ENCODE results near the gene ABCE1. TPM values are rescaled to one million over a fixed set of nuclear protein-coding genes. Genes with fewer than 3 reads are reported as not detected.

ABCE1 gene
- total RNA-seq, 1 donor from 2014 or later = 58.5 TPM

- peaks cover 9 to 27% (median 25%) of the 10 kb centered on the region in 3 donors for H3K4me1 ChIP-seq (ENCODE audit: control insufficient read depth in 3 of 3, insufficient read depth in 3 of 3, low read length in 3 of 3)
- H3K36me3 ChIP-seq (ENCODE audit: control insufficient read depth in 3 of 3, insufficient read depth in 3 of 3, low read length in 3 of 3) = peaks cover 5 to 12% (median 8%) of the 10 kb centered on the region in 3 donors
- H3K27me3 ChIP-seq (ENCODE audit: control insufficient read depth in 3 of 3, insufficient read depth in 3 of 3, low read length in 3 of 3) = no peaks in the 10 kb centered on the region
- H3K27ac ChIP-seq (ENCODE audit: low read depth, low read length) = no peak overlapping the region
- H3K9me3 ChIP-seq (ENCODE audit: control insufficient read depth in 3 of 3, low read length in 3 of 3) = no peaks in the 10 kb centered on the region
- H3K9ac ChIP-seq (ENCODE audit: low read depth in 1 of 3, low read length in 3 of 3) = peak overlapping the region in 2 of 3 donors; percentile 5 to 91
- H3K4me3 ChIP-seq (ENCODE audit: low read length in 3 of 3) = peak overlapping the region in 1 of 3 donors; percentile 88
These were observed 1.5 kb downstream of the ABCE1 start for GRCh38 chr4:145099653-145100052.

GRCh38 chr4:145101091-145101490 lies 3.0 kb downstream of the ABCE1 start:
- peaks cover 9 to 27% (median 25%) of the 10 kb centered on the region in 3 donors for H3K4me1 ChIP-seq (ENCODE audit: control insufficient read depth in 3 of 3, insufficient read depth in 3 of 3, low read length in 3 of 3)
- H3K4me3 ChIP-seq (ENCODE audit: low read length in 3 of 3) = no peak overlapping the region
- H3K36me3 ChIP-seq (ENCODE audit: control insufficient read depth in 3 of 3, insufficient read depth in 3 of 3, low read length in 3 of 3) = peaks cover 0 to 7% (median 5%) of the 10 kb centered on the region in 3 donors
- no peaks in the 10 kb centered on the region for H3K9me3 ChIP-seq (ENCODE audit: control insufficient read depth in 3 of 3, low read length in 3 of 3)
- H3K9ac ChIP-seq (ENCODE audit: low read depth in 1 of 3, low read length in 3 of 3) = no peak overlapping the region
- no peak overlapping the region for H3K27ac ChIP-seq (ENCODE audit: low read depth, low read length)
- H3K27me3 ChIP-seq (ENCODE audit: control insufficient read depth in 3 of 3, insufficient read depth in 3 of 3, low read length in 3 of 3) = no peaks in the 10 kb centered on the region

GRCh38 chr4:145102619-145103018 lies 4.5 kb downstream of the ABCE1 start:
- Histone ChIP-seq H3K4me3 (ENCODE audit: low read length in 3 of 3) (no peak overlapping the region), H3K36me3 (ENCODE audit: control insufficient read depth in 3 of 3, insufficient read depth in 3 of 3, low read length in 3 of 3) (peaks cover 0 to 18% (median 7%) of the 10 kb centered on the region in 3 donors), H3K27me3 (ENCODE audit: control insufficient read depth in 3 of 3, insufficient read depth in 3 of 3, low read length in 3 of 3) (no peaks in the 10 kb centered on the region), H3K27ac (ENCODE audit: low read depth, low read length) (no peak overlapping the region), H3K9ac (ENCODE audit: low read depth in 1 of 3, low read length in 3 of 3) (no peak overlapping the region), H3K4me1 (ENCODE audit: control insufficient read depth in 3 of 3, insufficient read depth in 3 of 3, low read length in 3 of 3) (peaks cover 2 to 18% (median 18%) of the 10 kb centered on the region in 3 donors), H3K9me3 (ENCODE audit: control insufficient read depth in 3 of 3, low read length in 3 of 3) (no peaks in the 10 kb centered on the region)

DNA sequence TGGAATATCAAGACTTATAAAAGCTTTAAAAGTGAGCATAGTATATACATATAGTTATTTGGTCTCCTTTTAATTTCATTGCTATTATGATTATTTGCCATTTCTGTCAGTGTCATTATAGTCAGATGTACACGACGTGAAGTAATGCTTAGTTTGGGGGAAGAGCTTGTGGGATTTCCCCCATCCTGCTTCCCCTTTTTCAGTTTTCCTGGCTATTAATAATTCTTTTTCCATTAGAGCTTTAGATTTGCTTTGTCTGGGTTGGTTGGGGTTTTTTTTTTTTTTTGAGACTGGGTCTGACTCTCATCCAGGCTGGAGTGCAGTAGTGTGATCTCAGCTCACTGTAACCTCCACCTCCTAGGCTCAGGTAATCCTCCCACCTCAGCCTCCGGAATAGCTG lies 5.4 kb downstream of the ABCE1 start:
- H3K27me3 ChIP-seq (ENCODE audit: control insufficient read depth in 3 of 3, insufficient read depth in 3 of 3, low read length in 3 of 3) = no peaks in the 10 kb centered on the region
- H3K9ac ChIP-seq (ENCODE audit: low read depth in 1 of 3, low read length in 3 of 3) = no peak overlapping the region
- H3K4me1 ChIP-seq (ENCODE audit: control insufficient read depth in 3 of 3, insufficient read depth in 3 of 3, low read length in 3 of 3) = peaks cover 2 to 17% (median 10%) of the 10 kb centered on the region in 3 donors
- H3K27ac ChIP-seq (ENCODE audit: low read depth, low read length) = no peak overlapping the region
- H3K36me3 ChIP-seq (ENCODE audit: control insufficient read depth in 3 of 3, insufficient read depth in 3 of 3, low read length in 3 of 3) = peaks cover 0 to 24% (median 11%) of the 10 kb centered on the region in 3 donors
- no peaks in the 10 kb centered on the region for H3K9me3 ChIP-seq (ENCODE audit: control insufficient read depth in 3 of 3, low read length in 3 of 3)
- no peak overlapping the region for H3K4me3 ChIP-seq (ENCODE audit: low read length in 3 of 3)

DNA sequence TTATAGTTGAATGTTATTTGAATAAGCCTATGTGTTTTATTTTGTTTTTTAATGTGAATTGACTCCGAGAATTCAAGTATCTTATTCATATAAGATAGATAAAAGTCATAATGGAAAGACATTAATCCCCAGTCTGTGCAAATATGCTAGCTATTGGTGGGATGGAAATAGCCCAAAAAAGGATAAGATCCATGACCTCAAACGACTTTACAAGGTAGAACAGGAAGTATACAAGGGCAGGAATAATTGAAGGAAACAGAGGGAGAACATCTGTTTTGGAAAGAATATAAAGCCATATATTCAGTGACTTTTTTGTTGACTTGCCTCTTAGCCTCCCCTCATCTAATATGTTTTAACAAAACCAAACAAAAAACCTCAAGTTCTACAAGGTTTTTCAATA lies 9.0 kb downstream of the ABCE1 start:
- Histone ChIP-seq H3K4me1 (ENCODE audit: control insufficient read depth in 3 of 3, insufficient read depth in 3 of 3, low read length in 3 of 3) (no peaks in the 10 kb centered on the region), H3K27ac (ENCODE audit: low read depth, low read length) (no peak overlapping the region), H3K9ac (ENCODE audit: low read depth in 1 of 3, low read length in 3 of 3) (no peak overlapping the region), H3K36me3 (ENCODE audit: control insufficient read depth in 3 of 3, insufficient read depth in 3 of 3, low read length in 3 of 3) (peaks cover 10 to 41% (median 36%) of the 10 kb centered on the region in 3 donors), H3K9me3 (ENCODE audit: control insufficient read depth in 3 of 3, low read length in 3 of 3) (no peaks in the 10 kb centered on the region), H3K27me3 (ENCODE audit: control insufficient read depth in 3 of 3, insufficient read depth in 3 of 3, low read length in 3 of 3) (no peaks in the 10 kb centered on the region), H3K4me3 (ENCODE audit: low read length in 3 of 3) (no peak overlapping the region)

GRCh38 chr4:145108128-145108527 lies 10.0 kb downstream of the ABCE1 start:
- no peak overlapping the region for H3K4me3 ChIP-seq (ENCODE audit: low read length in 3 of 3)
- H3K4me1 ChIP-seq (ENCODE audit: control insufficient read depth in 3 of 3, insufficient read depth in 3 of 3, low read length in 3 of 3) = no peaks in the 10 kb centered on the region
- no peak overlapping the region for H3K9ac ChIP-seq (ENCODE audit: low read depth in 1 of 3, low read length in 3 of 3)
- no peaks in the 10 kb centered on the region for H3K9me3 ChIP-seq (ENCODE audit: control insufficient read depth in 3 of 3, low read length in 3 of 3)
- no peak overlapping the region for H3K27ac ChIP-seq (ENCODE audit: low read depth, low read length)
- peaks cover 14 to 50% (median 46%) of the 10 kb centered on the region in 3 donors for H3K36me3 ChIP-seq (ENCODE audit: control insufficient read depth in 3 of 3, insufficient read depth in 3 of 3, low read length in 3 of 3)
- H3K27me3 ChIP-seq (ENCODE audit: control insufficient read depth in 3 of 3, insufficient read depth in 3 of 3, low read length in 3 of 3) = no peaks in the 10 kb centered on the region

GRCh38 chr4:145125396-145125795 lies 27.3 kb downstream of the ABCE1 start:
- H3K27me3 ChIP-seq (ENCODE audit: control insufficient read depth in 3 of 3, insufficient read depth in 3 of 3, low read length in 3 of 3) = no peaks in the 10 kb centered on the region
- H3K27ac ChIP-seq (ENCODE audit: low read depth, low read length) = no peak overlapping the region
- no peak overlapping the region for H3K9ac ChIP-seq (ENCODE audit: low read depth in 1 of 3, low read length in 3 of 3)
- H3K36me3 ChIP-seq (ENCODE audit: control insufficient read depth in 3 of 3, insufficient read depth in 3 of 3, low read length in 3 of 3) = peaks cover 17 to 39% (median 38%) of the 10 kb centered on the region in 3 donors
- H3K4me3 ChIP-seq (ENCODE audit: low read length in 3 of 3) = no peak overlapping the region
- no peaks in the 10 kb centered on the region for H3K9me3 ChIP-seq (ENCODE audit: control insufficient read depth in 3 of 3, low read length in 3 of 3)
- H3K4me1 ChIP-seq (ENCODE audit: control insufficient read depth in 3 of 3, insufficient read depth in 3 of 3, low read length in 3 of 3) = no peaks in the 10 kb centered on the region

GRCh38 chr4:145130130-145130529 lies 32.0 kb downstream of the ABCE1 start:
- Histone ChIP-seq H3K36me3 (ENCODE audit: control insufficient read depth in 3 of 3, insufficient read depth in 3 of 3, low read length in 3 of 3) (peaks cover 8 to 19% (median 18%) of the 10 kb centered on the region in 3 donors), H3K4me3 (ENCODE audit: low read length in 3 of 3) (no peak overlapping the region), H3K27ac (ENCODE audit: low read depth, low read length) (no peak overlapping the region), H3K9ac (ENCODE audit: low read depth in 1 of 3, low read length in 3 of 3) (no peak overlapping the region), H3K9me3 (ENCODE audit: control insufficient read depth in 3 of 3, low read length in 3 of 3) (no peaks in the 10 kb centered on the region), H3K27me3 (ENCODE audit: control insufficient read depth in 3 of 3, insufficient read depth in 3 of 3, low read length in 3 of 3) (no peaks in the 10 kb centered on the region), H3K4me1 (ENCODE audit: control insufficient read depth in 3 of 3, insufficient read depth in 3 of 3, low read length in 3 of 3) (no peaks in the 10 kb centered on the region)

- Histone ChIP-seq H3K27ac (ENCODE audit: low read depth, low read length) (no peak overlapping the region), H3K9ac (ENCODE audit: low read depth in 1 of 3, low read length in 3 of 3) (no peak overlapping the region), H3K27me3 (ENCODE audit: control insufficient read depth in 3 of 3, insufficient read depth in 3 of 3, low read length in 3 of 3) (no peaks in the 10 kb centered on the region), H3K9me3 (ENCODE audit: control insufficient read depth in 3 of 3, low read length in 3 of 3) (no peaks in the 10 kb centered on the region), H3K4me3 (ENCODE audit: low read length in 3 of 3) (no peak overlapping the region), H3K36me3 (ENCODE audit: control insufficient read depth in 3 of 3, insufficient read depth in 3 of 3, low read length in 3 of 3) (peaks cover 7 to 18% (median 11%) of the 10 kb centered on the region in 3 donors), H3K4me1 (ENCODE audit: control insufficient read depth in 3 of 3, insufficient read depth in 3 of 3, low read length in 3 of 3) (no peaks in the 10 kb centered on the region)
These were observed 32.8 kb downstream of the ABCE1 start for GRCh38 chr4:145130788-145131399.

- no peak overlapping the region for H3K4me3 ChIP-seq (ENCODE audit: low read length in 3 of 3)
- H3K27me3 ChIP-seq (ENCODE audit: control insufficient read depth in 3 of 3, insufficient read depth in 3 of 3, low read length in 3 of 3) = no peaks in the 10 kb centered on the region
- no peaks in the 10 kb centered on the region for H3K4me1 ChIP-seq (ENCODE audit: control insufficient read depth in 3 of 3, insufficient read depth in 3 of 3, low read length in 3 of 3)
- no peaks in the 10 kb centered on the region for H3K9me3 ChIP-seq (ENCODE audit: control insufficient read depth in 3 of 3, low read length in 3 of 3)
- H3K9ac ChIP-seq (ENCODE audit: low read depth in 1 of 3, low read length in 3 of 3) = no peak overlapping the region
- H3K36me3 ChIP-seq (ENCODE audit: control insufficient read depth in 3 of 3, insufficient read depth in 3 of 3, low read length in 3 of 3) = peaks cover 2 to 12% (median 6%) of the 10 kb centered on the region in 3 donors
- H3K27ac ChIP-seq (ENCODE audit: low read depth, low read length) = no peak overlapping the region
These were observed 33.7 kb downstream of the ABCE1 start for GRCh38 chr4:145131848-145132247.
